Activated T-cell treated with anti-CD3 and anti-CD28 coated beads, Interleukin-2, amount 50 U/mL, for 24 hours (primary cell): ENCODE data around the gene CSNK2A1.
"Not testable (repeated sequence)": the region's sequence is repeated elsewhere in the genome, so short reads cannot be mapped to it uniquely, and the experiment has no call there.

Experiments used
- DNase-seq: peaks from one replicate; pipeline ENCODE4 v3.0.0-alpha.2; 2020
- H3K27ac Mint-ChIP-seq: 2 replicates; pipeline ENCODE4 v1.8.0; 2020; ENCODE audit warnings: mild to moderate bottlenecking, mixed read lengths
- H3K27me3 Mint-ChIP-seq: 2 replicates; pipeline ENCODE4 v1.8.0; 2020; ENCODE audit warnings: mixed read lengths
- H3K36me3 Mint-ChIP-seq: 2 replicates; pipeline ENCODE4 v1.8.0; 2020; ENCODE audit warnings: low read depth, mixed read lengths
- H3K4me1 Mint-ChIP-seq: 2 replicates; pipeline ENCODE4 v1.8.0; 2020; ENCODE audit warnings: low read depth, mixed read lengths
- H3K4me3 Mint-ChIP-seq: 2 replicates; pipeline ENCODE4 v1.8.0; 2020; ENCODE audit warnings: mild to moderate bottlenecking, moderate library complexity, mixed read lengths
- H3K9me3 Mint-ChIP-seq: 2 replicates; pipeline ENCODE4 v1.8.0; 2020; ENCODE audit warnings: mixed read lengths

CSNK2A1 gene

GRCh38 chr20:476561-477249, 66.9 kb downstream of the CSNK2A1 start:
- H3K4me1 Mint-ChIP-seq = peaks cover 23% of the 10 kb centered on the region

DNA sequence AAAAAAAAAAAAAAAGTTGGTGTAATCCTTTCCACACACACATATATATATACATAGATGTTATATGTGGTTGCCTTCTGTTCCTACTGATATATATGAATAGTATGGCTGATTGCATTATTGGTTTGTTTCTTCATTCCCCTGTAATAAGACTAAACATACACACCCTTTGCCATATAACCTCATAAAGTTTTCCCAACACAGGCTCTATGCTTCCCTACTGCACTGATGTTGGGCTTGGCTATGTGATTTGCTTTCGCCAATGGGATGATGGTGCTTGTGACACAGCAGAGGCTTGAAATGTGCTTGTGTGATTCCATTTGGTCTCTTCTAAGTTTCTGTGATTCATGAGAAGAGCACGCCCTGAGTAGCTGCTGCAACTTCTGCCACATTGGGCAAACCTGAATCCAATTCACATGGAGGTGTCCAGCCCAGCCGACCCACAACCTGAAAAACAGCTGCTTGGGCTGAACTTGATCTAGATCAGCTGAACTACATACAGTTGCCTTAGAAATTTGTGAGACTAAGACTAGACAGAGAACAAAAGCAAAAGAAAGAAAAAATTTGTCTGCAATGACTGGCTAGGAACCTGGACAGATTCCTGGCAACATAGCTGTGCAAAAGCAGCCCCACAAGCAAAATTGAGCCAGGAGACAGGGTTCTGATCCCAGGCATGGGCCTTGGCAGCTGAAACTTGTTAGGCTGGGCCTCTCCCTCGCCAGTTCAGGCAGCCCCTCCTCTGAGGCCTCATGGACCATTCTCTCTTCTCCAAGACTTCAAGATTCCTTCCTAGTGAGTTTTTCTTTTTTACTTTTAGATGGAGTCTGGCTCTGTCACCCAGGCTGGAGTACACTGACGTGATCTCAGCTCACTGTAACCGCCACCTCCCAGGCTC, 67.9 kb downstream of the CSNK2A1 start:
- Mint-ChIP-seq H3K9me3 (no peaks in the 10 kb centered on the region), H3K27me3 (no peaks in the 10 kb centered on the region), H3K4me1 (peaks cover 20% of the 10 kb centered on the region), H3K4me3 (no peak overlapping the region), H3K27ac (peak overlapping the region; percentile 52), H3K36me3 (peaks cover 64% of the 10 kb centered on the region)
- DNase-seq = no peak

More at GRCh38 chr20:476561-477249, 66.9 kb downstream of the CSNK2A1 start:
- H3K27ac Mint-ChIP-seq = peak overlapping the region; percentile 44
- H3K9me3 Mint-ChIP-seq, H3K4me3 Mint-ChIP-seq, H3K27me3 Mint-ChIP-seq, DNase-seq: not testable (repeated sequence)
- peaks cover 69% of the 10 kb centered on the region for H3K36me3 Mint-ChIP-seq

DNA sequence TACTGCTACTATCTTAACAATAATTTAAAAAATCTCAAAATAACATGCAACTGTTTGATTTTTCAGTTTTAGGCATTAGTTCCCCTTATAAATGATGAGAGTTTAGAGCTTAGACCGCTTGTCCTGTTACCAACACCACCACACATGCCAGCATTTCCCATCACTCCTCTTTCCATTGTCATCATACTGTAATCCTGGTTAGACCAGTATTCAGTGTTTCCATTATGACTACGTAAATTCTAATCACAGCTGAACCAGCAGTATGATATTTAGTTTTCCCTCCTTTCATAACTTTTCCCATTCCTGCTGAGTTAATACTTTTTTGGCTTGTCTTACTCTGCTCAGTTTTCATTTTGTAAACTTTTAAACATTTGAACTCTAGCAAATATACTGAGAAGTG, 69.0 kb downstream of the CSNK2A1 start:
- no peak for DNase-seq
- Mint-ChIP-seq H3K9me3 (no peaks in the 10 kb centered on the region), H3K4me3 (no peak overlapping the region), H3K36me3 (peaks cover 52% of the 10 kb centered on the region), H3K27ac (peak overlapping the region; percentile 49), H3K27me3 (no peaks in the 10 kb centered on the region), H3K4me1 (peaks cover 20% of the 10 kb centered on the region)

DNA sequence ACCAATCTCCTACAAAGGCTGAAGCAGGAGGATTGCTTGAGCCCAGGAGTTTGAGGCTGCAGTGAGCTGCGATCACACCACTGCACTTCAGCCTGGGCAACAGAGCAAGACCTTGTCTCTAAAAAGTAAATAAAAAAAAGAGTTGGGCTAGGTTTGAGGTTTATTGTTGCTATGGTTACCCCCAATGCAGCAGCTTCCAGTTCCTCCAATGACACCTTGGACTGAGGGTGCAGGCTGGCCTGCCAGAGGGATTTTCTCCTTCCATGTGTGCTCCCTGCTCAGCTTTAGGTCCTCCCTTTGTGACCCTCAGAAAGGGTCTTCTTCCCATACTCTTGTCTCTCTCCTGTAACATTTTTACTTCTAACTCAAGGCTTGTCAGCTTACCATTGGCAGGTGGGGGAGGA, 70.7 kb downstream of the CSNK2A1 start:
- no peak for DNase-seq
- Mint-ChIP-seq H3K4me3 (no peak overlapping the region), H3K9me3 (no peaks in the 10 kb centered on the region), H3K4me1 (peaks cover 13% of the 10 kb centered on the region), H3K27me3 (no peaks in the 10 kb centered on the region), H3K27ac (no peak overlapping the region), H3K36me3 (peaks cover 35% of the 10 kb centered on the region)

DNA sequence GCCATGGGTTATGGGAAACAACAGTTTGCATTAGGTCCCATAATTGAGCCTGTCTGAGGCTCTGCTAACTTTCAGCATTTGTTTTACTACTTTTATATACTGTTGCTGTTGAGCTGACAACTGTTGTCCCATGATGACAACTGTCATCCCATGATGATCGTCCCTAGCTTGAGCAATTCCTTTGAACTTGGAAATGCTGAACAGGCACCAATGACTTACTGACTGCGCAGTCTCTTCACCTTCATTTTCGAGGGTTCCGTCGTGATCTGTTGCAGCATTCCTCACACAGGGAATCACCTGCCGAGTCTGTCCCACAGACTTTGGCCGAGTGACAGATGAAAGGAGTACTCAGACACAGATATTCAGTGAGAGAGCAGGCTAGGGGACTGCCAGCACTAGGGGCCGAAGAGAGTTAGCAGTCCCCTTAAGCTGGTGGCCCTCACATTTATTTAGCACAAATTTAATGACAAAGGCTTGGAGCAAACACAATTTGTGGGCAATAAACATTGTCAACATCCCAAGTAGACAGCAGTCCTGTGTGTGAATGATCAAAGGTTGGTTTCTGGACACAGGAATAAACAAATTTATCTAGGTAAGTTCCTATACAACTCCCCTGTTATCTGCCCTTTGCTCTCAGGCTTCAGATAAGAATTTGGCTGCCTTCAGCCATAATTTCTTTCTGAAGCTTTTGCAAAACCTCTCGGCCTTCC, 71.3 kb downstream of the CSNK2A1 start:
- Mint-ChIP-seq H3K27me3 (no peaks in the 10 kb centered on the region), H3K36me3 (peaks cover 31% of the 10 kb centered on the region), H3K27ac (peak overlapping the region; percentile 30), H3K4me3 (no peak overlapping the region), H3K9me3 (no peaks in the 10 kb centered on the region), H3K4me1 (peaks cover 13% of the 10 kb centered on the region)
- DNase-seq = no peak

GRCh38 chr20:469746-470490, 73.7 kb downstream of the CSNK2A1 start:
- no peak for DNase-seq
- Mint-ChIP-seq H3K36me3 (peaks cover 14% of the 10 kb centered on the region), H3K27ac (no peak overlapping the region), H3K27me3 (no peaks in the 10 kb centered on the region), H3K9me3 (no peaks in the 10 kb centered on the region), H3K4me1 (peaks cover 7% of the 10 kb centered on the region), H3K4me3 (no peak overlapping the region)

- DNase-seq = no peak
- Mint-ChIP-seq H3K27ac (no peak overlapping the region), H3K4me1 (peaks cover 6% of the 10 kb centered on the region), H3K9me3 (no peaks in the 10 kb centered on the region), H3K36me3 (peaks cover 3% of the 10 kb centered on the region), H3K27me3 (no peaks in the 10 kb centered on the region), H3K4me3 (no peak overlapping the region)
Observed at GRCh38 chr20:467755-468154, 75.8 kb downstream of the CSNK2A1 start.

DNA sequence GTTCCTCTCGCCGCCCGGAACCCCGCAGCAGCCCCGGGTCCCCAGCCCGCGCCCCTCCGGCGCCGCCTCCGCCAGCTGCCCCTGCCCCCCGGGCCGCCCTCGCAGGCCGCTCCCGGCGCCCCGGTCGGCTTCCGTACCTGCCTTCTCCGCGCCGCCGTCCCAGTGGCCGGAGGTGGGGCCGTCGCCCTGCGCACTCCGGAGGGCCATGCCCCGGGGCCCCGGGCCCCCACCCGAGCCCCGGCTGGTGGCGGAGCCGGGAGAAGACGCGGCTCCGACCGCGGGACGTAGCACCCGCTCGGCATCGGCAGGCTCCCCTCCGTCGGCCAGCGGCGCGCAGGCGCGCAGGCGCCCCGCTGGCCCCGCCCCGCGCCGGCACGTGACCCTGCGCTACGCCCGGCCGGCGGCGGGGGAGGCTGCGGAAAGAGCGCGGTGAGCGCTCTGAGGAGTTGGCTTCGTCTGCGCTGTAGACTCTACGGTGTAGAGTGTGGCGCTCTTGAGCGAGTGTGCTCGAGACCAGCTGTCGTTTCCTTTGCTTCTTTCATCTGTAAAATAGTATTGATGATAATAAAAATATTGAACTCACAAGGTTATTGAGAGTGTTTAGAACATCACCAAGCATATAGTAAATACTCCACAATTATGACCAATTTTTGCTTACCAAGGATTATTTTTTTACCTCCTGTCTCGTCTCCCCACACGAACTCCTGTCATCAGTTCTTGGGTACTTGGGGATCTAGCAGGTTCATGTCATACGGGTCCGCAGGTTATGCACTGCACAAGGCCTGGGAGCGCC, 81.2 kb downstream of the CSNK2A1 start, which contains the start of gene TBC1D20:
TBC1D20 (minus strand) TSS at position 335 of the 793 bp plus-strand sequence; CDS start at position 207, 128 bp downstream.
- peak within 1 kb of the TSS; percentile 96 for H3K27ac Mint-ChIP-seq
- H3K36me3 Mint-ChIP-seq = peaks cover 29% of the 10 kb centered on the region
- no peaks in the 10 kb centered on the region for H3K27me3 Mint-ChIP-seq
- DNase-seq = peak; percentile 90
- H3K9me3 Mint-ChIP-seq = no peaks in the 10 kb centered on the region
- peaks cover 47% of the 10 kb centered on the region for H3K4me1 Mint-ChIP-seq
- peak within 1 kb of the TSS; percentile 95 for H3K4me3 Mint-ChIP-seq

DNA sequence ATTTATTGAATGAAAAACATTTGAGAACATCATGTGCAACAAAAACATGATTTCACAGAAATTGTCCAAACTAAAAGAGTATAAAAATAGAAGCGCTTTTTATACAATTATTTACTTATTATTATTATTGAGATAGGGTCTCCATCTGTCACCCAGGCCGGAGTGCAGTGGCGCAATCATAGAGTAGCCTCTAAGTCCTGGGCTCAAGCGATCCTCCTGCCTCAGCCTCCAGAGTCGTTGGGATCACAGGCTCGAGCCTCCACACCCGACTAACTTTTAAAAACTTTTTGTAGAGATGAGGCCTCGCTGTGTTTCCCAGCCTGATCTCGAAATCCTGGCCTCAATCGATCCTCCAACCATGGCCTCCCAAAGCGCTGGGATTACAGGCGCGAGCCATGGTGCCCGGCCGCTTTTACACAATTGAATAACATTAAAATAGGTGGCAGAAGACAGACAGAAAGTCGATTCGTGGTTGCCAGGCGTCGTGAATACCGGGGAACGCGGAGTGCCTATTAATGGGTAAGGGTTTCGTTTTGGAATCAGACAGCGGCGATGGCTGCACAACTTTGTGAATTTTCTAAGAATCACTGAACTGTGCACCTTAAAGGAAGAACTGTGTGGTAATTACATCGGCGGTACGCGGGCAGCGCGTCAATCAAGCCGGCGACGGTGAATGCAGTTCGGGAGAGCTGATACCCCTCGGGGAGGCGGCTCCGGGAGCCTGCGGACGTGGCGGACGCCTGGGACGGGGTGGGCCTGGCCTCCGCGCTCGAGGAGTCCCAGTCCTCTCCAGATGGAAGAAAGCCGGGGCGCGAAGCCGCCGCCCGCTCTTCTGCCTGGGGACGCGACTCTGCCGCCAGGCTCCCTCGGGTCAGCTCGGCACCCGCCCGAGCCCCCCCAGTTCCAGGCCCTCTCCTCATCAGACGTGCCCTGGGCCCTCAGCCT, 82.1 kb downstream of the CSNK2A1 start:
- Mint-ChIP-seq H3K27ac (peak overlapping the region; percentile 96), H3K9me3 (no peaks in the 10 kb centered on the region), H3K36me3 (peaks cover 31% of the 10 kb centered on the region), H3K27me3 (no peaks in the 10 kb centered on the region), H3K4me3 (peak overlapping the region; percentile 95), H3K4me1 (peaks cover 50% of the 10 kb centered on the region)
- no peak for DNase-seq

DNA sequence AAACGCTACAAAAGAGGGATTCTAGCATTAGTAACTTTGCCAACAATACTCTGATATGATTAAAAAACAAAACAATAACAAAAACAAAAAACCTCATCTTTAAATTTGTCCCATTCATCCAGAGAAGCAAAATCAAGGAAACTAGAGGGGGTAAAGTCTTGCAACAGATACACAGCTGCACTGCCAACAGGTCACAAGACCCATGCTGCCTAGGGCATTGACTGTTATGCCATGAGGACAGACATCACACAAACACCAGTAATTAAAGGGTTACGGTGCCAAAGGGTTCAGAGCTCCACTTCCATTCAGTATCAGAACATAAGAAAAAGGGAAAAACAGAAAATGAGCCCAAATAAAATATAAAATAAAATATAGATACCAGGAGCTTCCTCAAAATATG, 82.9 kb downstream of the CSNK2A1 start:
- peak overlapping the region; percentile 76 for H3K27ac Mint-ChIP-seq
- H3K4me1 Mint-ChIP-seq = peaks cover 54% of the 10 kb centered on the region
- peak overlapping the region; percentile 95 for H3K4me3 Mint-ChIP-seq
- H3K36me3 Mint-ChIP-seq = peaks cover 35% of the 10 kb centered on the region
- no peaks in the 10 kb centered on the region for H3K9me3 Mint-ChIP-seq
- no peak for DNase-seq
- no peaks in the 10 kb centered on the region for H3K27me3 Mint-ChIP-seq

- no peaks in the 10 kb centered on the region for H3K27me3 Mint-ChIP-seq
- peak overlapping the region; percentile 95 for H3K4me3 Mint-ChIP-seq
- no peaks in the 10 kb centered on the region for H3K9me3 Mint-ChIP-seq
Observed at GRCh38 chr20:460180-460579, 83.4 kb downstream of the CSNK2A1 start.

GRCh38 chr20:458776-459175, 84.8 kb downstream of the CSNK2A1 start:
- Mint-ChIP-seq H3K27me3 (no peaks in the 10 kb centered on the region), H3K9me3 (no peaks in the 10 kb centered on the region), H3K36me3 (peaks cover 40% of the 10 kb centered on the region), H3K4me3 (peak overlapping the region; percentile 8), H3K27ac (peak overlapping the region; percentile 27), H3K4me1 (peaks cover 59% of the 10 kb centered on the region)
- DNase-seq = no peak

More at GRCh38 chr20:460180-460579, 83.4 kb downstream of the CSNK2A1 start:
- Mint-ChIP-seq H3K36me3 (peaks cover 35% of the 10 kb centered on the region), H3K4me1 (peaks cover 54% of the 10 kb centered on the region), H3K27ac (peak overlapping the region; percentile 76)
- no peak for DNase-seq
